Measurements from ENCODE around the gene KIF16B. TPM values are rescaled to one million over a fixed set of nuclear protein-coding genes. Genes with fewer than 3 reads are reported as not detected.
"Not testable (repeated sequence)": the region's sequence is repeated elsewhere in the genome, so short reads cannot be mapped to it uniquely, and the experiment has no call there.

Gene KIF16B
- total RNA-seq, 1 donor from 2014 or later: 22.1 TPM

- DNase-seq: no peak
Observed at GRCh38 chr20:16553101-16553500, 20.1 kb downstream of the KIF16B start.

- no peak for DNase-seq
Observed at GRCh38 chr20:16552015-16552414, 21.2 kb downstream of the KIF16B start.

- no peak for DNase-seq
Observed at GRCh38 chr20:16551607-16552006, 21.6 kb downstream of the KIF16B start.

GRCh38 chr20:16548068-16548672 is 25.1 kb downstream of the KIF16B start:
- no peak for DNase-seq

GRCh38 chr20:16544949-16545348 is 28.3 kb downstream of the KIF16B start:
- no peak for DNase-seq

- DNase-seq: no peak
Observed at GRCh38 chr20:16542477-16542876, 30.8 kb downstream of the KIF16B start.

- DNase-seq: no peak
Observed at GRCh38 chr20:16541878-16542277, 31.4 kb downstream of the KIF16B start.

- DNase-seq: no peak
Observed at GRCh38 chr20:16541226-16541625, 32.0 kb downstream of the KIF16B start.

GRCh38 chr20:16539280-16540021 is 33.8 kb downstream of the KIF16B start:
- DNase-seq: no peak

GRCh38 chr20:16538779-16539178 is 34.5 kb downstream of the KIF16B start:
- DNase-seq: no peak

GRCh38 chr20:16537918-16538317 is 35.3 kb downstream of the KIF16B start:
- DNase-seq: no peak

GRCh38 chr20:16537025-16537665 is 36.1 kb downstream of the KIF16B start:
- DNase-seq: no peak

GRCh38 chr20:16535277-16535676 is 38.0 kb downstream of the KIF16B start:
- DNase-seq: no peak

GRCh38 chr20:16533502-16533901 is 39.7 kb downstream of the KIF16B start:
- no peak for DNase-seq

GRCh38 chr20:16531485-16531884 is 41.8 kb downstream of the KIF16B start:
- no peak for DNase-seq

GRCh38 chr20:16530201-16530681 is 43.0 kb downstream of the KIF16B start:
- DNase-seq: no peak

- no peak for DNase-seq
Observed at GRCh38 chr20:16528078-16528477, 45.2 kb downstream of the KIF16B start.

- DNase-seq: no peak
Observed at GRCh38 chr20:16527438-16527837, 45.8 kb downstream of the KIF16B start.

GRCh38 chr20:16526433-16527380 is 46.5 kb downstream of the KIF16B start:
- DNase-seq: no peak

GRCh38 chr20:16522651-16523050 is 50.6 kb downstream of the KIF16B start:
- DNase-seq: not testable (repeated sequence)

- no peak for DNase-seq
Observed at GRCh38 chr20:16520154-16520553, 53.1 kb downstream of the KIF16B start.

- DNase-seq: not testable (repeated sequence)
Observed at GRCh38 chr20:16519673-16520072, 53.6 kb downstream of the KIF16B start.
